Frontal cortex (tissue), 4 donors: ENCODE data around the gene CDH4. TPM values are rescaled to one million over a fixed set of nuclear protein-coding genes. Genes with fewer than 3 reads are reported as not detected.

Experiments used
- DNase-seq, 2 donors: peaks; one replicate each; pipeline ENCODE4 v3.0.0; 2012; ENCODE audit warnings: low spot score in 2 of 2
- FAIRE-seq: peaks from 2 replicates; lab custom pipeline; 2012; peaks lifted over from hg19 to GRCh38; lab: Jason Lieb, UNC
- total RNA-seq: library from RNA; depleted of rRNA; stranded (reverse); fragments of >200 nt; gene quantifications from one replicate; pipeline ENCODE4 v1.2.3, GENCODE V29; 2014
- donor health status: control.
- donor health status: control.
- donor health status: control.

Gene CDH4
- total RNA-seq, 1 donor from 2014 or later: 22.8 TPM

DNA sequence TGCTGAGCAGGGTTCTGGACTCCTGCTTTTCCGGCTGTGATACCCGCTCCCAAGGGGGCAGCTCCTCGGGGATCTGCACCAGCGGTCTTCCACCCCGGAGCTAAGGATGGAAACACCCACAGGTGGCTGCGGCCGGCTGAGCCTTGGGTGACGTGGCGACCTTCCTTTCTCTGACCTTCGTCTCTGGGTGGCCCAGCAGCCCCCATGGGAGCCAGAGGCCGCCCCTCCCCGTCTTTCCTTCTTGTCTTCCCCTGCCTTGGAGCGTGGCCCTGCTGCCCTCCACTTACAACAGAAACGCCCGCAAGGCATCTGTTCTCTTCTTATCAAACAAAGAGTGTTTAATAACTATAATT lies 407.9 kb downstream of the CDH4 start:
- no peak for FAIRE-seq
- DNase-seq: no peak

GRCh38 chr20:61660559-61660958 lies 408.5 kb downstream of the CDH4 start:
- FAIRE-seq: no peak

GRCh38 chr20:61661025-61661424 lies 409.0 kb downstream of the CDH4 start:
- FAIRE-seq (no peak), DNase-seq (no peak)

More at GRCh38 chr20:61660559-61660958, 408.5 kb downstream of the CDH4 start:
- no peak for DNase-seq

DNA sequence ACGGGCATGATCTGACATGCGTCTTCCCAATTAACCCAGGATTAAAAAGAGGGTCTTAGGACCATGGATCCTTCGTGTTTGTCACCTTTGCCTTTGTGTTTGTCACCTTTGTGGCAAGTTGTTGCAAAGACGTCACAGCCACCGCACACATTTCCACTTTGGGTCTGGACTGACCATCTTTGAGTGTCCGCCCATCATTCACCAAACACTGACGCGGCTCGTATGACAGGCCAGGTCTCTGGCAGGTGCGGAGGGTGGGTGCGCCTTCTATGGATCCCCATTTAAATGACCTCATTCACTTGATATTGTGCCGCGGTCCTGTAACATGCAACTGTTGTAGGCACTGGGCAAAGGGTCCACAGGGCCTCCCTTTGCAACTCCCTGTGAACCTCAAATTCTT lies 409.5 kb downstream of the CDH4 start:
- no peak for FAIRE-seq
- DNase-seq: no peak

- DNase-seq: no peak
- FAIRE-seq: no peak
Observed at GRCh38 chr20:61662226-61662967, 410.3 kb downstream of the CDH4 start.

GRCh38 chr20:61662968-61663331 lies 410.9 kb downstream of the CDH4 start:
- FAIRE-seq (no peak), DNase-seq (peak; percentile 46 to 49)

DNA sequence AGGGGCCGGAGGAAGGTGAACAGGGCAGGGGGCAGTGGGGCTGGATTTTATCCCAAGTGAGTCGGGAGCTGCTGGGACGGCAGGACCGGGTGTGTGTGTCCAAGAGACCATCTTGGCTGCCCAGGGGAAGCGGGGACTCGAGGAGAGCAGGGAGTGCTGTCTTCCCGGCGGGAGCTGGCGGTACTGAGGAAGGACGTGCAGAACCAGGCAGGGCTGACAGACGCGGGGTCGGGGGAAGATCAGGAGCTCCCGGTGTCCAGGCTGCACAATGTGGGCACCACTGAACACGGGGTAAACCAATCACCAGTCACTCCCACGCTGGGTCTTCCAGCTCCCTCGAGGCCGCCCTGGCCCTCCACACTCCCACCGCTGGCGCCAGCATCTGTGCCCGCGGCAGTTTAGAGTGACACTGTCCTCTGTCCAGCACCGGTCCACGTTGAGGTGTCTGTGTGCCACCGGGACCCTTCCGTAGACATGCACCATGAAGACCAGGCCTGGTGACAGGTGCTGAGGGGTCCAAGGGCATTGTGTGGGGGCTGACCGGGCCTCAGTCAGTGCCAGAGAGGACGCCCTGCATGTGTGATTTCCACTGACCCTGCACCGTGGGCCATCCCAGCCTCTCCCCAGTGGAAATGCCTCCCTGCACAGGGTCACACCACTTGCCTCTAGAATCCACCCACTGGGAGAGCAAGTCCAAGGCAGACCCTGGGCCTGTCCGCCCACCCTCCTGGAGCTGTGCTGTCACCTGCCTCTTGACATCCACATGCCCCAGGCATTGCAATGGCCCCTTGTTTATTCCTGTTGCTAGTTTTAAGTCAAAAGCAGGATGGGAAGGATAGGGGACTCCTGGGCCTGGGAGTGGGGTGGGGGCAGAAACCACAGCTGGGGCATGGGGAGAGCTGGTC lies 411.7 kb downstream of the CDH4 start:
- FAIRE-seq: no peak
- no peak for DNase-seq

DNA sequence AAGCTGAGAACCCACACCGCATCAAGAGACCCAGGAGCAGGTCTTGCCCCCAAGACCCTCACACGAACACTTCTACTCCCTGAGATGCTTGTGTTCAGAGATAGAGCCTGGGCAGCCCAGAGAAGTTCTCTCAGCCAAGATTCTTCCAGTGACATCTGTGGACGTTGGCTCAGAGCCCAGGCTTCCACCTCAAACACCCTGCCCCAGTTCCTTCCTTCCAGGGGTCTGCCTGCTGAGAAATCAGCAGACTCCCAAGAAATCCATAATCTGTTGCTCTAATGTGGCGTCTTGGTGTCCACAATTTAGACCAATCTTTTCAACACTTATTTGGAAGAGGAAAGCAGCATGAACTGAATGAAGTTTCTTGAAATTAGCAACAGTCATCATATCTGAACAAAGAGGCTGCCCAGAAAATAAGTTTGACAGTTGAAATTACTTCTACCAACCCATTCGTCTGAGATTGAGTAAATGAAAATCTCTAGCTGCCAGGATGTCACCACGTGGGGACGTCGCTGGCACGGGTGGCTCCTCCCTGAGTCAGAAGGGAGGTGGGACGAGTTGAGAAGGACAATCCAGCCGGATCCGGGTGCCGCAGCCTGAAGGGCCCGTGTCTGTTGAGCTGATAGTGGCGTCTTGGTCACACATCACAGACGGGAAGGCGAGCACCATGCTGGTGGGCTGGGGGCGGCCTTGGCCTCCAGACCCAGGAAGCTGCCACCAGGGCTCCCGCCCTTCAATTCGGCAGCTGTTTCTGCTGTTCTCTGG lies 412.7 kb downstream of the CDH4 start:
- DNase-seq (peak in 1 of 2 donors; percentile 39), FAIRE-seq (no peak)

- DNase-seq (no peak), FAIRE-seq (no peak)
Observed at GRCh38 chr20:61665528-61666470, 413.7 kb downstream of the CDH4 start.

DNA sequence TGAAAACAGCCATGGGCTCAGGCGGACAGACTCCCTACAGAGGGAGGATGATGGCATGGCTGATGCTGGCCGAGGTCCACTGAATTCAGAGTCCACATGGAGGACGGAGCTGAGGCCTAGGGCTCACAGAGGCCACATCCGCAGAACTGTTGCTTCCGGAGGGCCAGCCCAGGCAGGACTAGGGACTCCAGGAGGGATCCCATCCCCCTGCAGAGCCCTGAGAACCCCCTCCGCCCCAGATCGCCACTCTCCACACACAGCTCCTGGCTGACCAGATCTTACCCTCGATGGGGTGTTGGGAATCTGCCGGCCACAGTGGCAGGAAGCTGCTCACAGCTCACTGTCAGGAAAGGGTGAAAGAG lies 414.4 kb downstream of the CDH4 start:
- no peak for FAIRE-seq
- DNase-seq: no peak

- DNase-seq (no peak), FAIRE-seq (no peak)
Observed at GRCh38 chr20:61667056-61667792, 415.2 kb downstream of the CDH4 start.

DNA sequence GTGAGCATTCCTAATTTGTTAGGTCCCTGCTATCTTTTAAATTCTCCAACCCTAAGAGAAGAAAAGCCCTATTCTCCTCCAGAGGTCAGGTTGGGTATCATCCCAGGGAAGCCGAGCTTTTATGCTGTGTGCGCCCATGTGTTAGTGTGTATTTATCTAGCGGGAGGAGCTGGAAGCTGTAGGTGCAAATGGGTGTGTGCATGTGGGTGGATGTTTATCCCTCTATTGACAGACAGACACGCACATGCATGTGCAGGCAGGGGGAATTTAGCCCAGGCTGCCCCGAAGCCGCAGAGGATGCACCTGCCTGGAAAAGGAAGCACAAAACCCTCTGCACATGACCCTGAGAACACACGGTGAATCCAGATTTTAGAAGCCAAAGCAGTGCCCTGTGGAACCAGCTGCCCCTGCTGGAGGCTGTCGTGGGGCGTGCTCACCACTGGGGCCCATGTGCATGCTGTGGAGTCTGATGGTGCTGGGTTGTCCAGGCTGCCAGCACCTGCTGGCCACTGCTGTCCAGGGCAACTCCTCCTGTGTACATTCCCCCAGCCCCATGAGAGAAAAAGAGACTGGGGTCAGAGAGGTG lies 416.1 kb downstream of the CDH4 start:
- FAIRE-seq: no peak

DNA sequence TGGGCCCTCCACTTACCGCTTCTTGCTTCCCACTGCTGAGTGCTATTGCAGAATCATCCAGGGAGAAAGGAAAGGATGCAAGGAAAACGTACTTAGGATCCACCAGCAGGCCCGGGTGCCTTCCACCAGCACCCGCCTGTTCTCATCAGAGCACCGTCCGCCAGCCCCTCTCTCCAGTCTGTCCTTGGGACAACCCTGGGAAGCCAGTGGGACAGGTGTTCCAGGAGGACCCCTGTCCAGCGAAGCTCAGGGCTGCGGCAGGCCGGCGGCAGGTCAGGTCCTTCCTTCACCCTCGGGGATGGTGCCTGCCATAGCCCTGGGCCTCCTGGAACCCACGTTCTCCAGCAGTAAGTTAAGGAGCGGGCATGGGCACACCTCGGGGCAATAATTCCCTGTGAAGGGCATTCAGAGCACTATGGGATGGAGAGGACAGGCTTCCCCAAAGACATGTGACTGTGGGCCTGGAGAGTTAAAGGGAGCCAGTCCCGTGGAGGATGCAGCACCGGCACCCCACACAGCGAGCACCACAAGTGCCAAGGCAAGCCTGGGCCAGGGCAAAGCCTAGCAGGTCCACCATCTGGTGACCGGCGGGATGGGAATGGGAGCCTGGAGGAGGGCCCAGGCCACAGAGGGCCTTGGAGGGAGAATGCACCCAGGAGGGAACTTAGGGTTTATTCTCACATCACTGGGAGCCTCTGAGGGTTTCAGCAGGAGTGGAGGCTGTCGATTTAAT lies 416.9 kb downstream of the CDH4 start:
- no peak for FAIRE-seq
- DNase-seq: no peak

More for the DNA sequence above, 416.1 kb downstream of the CDH4 start:
- no peak for DNase-seq

- FAIRE-seq: no peak
- DNase-seq: no peak
Observed at GRCh38 chr20:61670274-61670673, 418.2 kb downstream of the CDH4 start.

- DNase-seq (no peak), FAIRE-seq (no peak)
Observed at GRCh38 chr20:61671559-61671958, 419.5 kb downstream of the CDH4 start.

GRCh38 chr20:61673152-61673847 lies 421.2 kb downstream of the CDH4 start:
- FAIRE-seq (no peak), DNase-seq (no peak)

GRCh38 chr20:61674121-61674520 lies 422.1 kb downstream of the CDH4 start:
- no peak for FAIRE-seq
- DNase-seq: no peak
